GM18511 (cell line): ENCODE results near the gene EN1.

Experiments
- ATAC-seq: cut with Tn5 transposase; IDR thresholded peaks from one replicate; pipeline ENCODE4 v1.9.1; 2021; ENCODE audit warnings: mild to moderate bottlenecking, moderate library complexity; ENCODE audit not compliant: unreplicated experiment

Gene EN1

GRCh38 chr2:118843483-118844132, 3.8 kb downstream of the EN1 start:
- no peak for ATAC-seq

GRCh38 chr2:118842661-118843482, 4.6 kb downstream of the EN1 start:
- no peak for ATAC-seq

- ATAC-seq: no peak
Observed at GRCh38 chr2:118841828-118842461, 5.5 kb downstream of the EN1 start.

GRCh38 chr2:118841450-118841827, 6.0 kb downstream of the EN1 start:
- ATAC-seq: no peak

GRCh38 chr2:118838741-118839455, 8.6 kb downstream of the EN1 start:
- no peak for ATAC-seq

GRCh38 chr2:118837621-118838020, 9.8 kb downstream of the EN1 start:
- ATAC-seq: no peak

GRCh38 chr2:118837067-118837466, 10.4 kb downstream of the EN1 start:
- no peak for ATAC-seq

GRCh38 chr2:118836411-118836930, 11.0 kb downstream of the EN1 start:
- ATAC-seq: no peak

GRCh38 chr2:118835746-118836410, 11.6 kb downstream of the EN1 start:
- ATAC-seq: no peak

GRCh38 chr2:118834901-118835745, 12.3 kb downstream of the EN1 start:
- no peak for ATAC-seq

- ATAC-seq: no peak
Observed at GRCh38 chr2:118834440-118834810, 13.0 kb downstream of the EN1 start.

GRCh38 chr2:118833716-118834439, 13.6 kb downstream of the EN1 start:
- ATAC-seq: no peak

- ATAC-seq: no peak
Observed at GRCh38 chr2:118832791-118833715, 14.4 kb downstream of the EN1 start.

GRCh38 chr2:118832071-118832790, 15.2 kb downstream of the EN1 start:
- ATAC-seq: no peak

- ATAC-seq: no peak
Observed at GRCh38 chr2:118830881-118831280, 16.6 kb downstream of the EN1 start.

GRCh38 chr2:118830118-118830517, 17.3 kb downstream of the EN1 start:
- ATAC-seq: no peak

- no peak for ATAC-seq
Observed at GRCh38 chr2:118826093-118826492, 21.4 kb downstream of the EN1 start.
